HG02763 (cell line): ENCODE data around the gene LY6G6D.

Experiments
- ATAC-seq: cut with Tn5 transposase; IDR thresholded peaks from one replicate; pipeline ENCODE4 v1.9.1; 2021; ENCODE audit warnings: mild to moderate bottlenecking, moderate library complexity; ENCODE audit not compliant: unreplicated experiment

LY6G6D gene

DNA sequence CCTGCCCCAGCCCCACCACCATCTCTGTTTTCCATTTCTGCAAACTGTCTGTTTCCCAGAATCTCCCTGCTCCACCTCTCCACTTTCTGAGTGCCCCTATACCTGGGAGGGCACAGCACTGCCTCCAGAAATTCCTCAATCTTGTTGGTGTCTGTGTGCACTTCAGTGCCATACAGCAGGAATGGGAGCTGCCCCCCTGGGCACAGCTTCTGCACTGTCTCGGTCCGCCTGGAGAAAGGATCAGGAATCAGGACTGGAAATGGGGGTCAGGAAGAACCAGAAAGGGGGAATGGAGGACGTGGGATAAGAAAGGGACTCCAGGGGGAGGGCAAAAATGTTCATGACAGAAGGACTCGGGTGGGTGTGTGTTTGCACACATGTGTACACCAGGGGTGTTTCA is 18.6 kb downstream of the LY6G6D start:
- no peak for ATAC-seq

DNA sequence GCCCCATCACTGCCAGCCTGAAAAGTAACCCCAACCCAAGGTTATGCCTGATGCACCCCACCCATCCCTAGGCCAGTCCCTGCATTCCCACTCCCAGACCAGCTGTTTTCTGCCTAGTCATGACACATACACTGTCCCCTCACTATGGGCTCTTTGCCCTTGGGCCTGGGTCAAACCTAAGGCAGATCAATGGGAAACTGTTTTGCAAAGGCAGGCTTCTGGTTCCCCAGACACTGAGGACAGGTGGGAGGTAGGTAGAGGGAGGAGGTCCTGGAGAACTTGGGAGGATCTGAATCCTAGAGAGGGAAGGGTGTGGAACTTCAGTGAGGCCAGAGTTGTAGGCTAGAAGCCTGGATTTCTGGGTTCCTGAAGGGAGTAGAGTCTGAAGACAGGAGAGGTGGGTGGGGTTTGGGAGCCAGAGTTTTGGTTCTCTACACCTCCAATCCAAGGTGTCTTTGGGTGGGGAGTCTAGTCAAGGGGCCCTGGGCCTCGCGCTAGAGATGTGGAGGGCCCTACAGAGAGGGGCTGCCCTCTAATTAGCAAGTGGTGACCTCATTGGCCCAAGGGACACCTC is 19.2 kb downstream of the LY6G6D start:
- ATAC-seq: no peak

DNA sequence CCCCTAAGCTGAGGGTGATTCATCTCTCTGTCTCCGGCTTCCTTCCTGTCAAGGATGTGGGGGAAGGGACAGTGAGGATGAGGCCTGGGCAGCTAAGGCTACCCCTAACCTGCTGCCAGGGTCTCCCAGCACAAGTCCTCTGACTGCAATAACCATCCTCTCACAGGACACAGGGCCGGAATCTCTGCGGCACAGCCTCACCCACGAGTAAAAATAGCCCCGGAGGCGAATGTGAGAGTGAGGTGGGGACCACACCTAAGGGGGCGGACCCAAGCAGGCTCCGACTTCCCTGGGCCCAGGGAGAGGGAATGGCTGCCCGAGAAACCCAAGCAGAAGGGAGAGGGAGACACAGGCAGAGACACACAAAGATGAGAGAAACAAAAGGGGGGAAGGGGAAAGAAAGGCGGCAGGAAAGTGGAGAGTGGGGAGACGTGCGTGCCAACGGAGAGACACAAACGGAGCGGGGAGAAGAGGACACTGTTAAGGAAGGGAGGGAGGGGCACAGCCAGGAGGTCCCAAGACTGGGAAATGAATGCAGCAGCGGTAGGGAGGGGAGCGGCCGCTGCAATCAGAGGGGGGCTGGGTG is 19.8 kb downstream of the LY6G6D start:
- no peak for ATAC-seq

DNA sequence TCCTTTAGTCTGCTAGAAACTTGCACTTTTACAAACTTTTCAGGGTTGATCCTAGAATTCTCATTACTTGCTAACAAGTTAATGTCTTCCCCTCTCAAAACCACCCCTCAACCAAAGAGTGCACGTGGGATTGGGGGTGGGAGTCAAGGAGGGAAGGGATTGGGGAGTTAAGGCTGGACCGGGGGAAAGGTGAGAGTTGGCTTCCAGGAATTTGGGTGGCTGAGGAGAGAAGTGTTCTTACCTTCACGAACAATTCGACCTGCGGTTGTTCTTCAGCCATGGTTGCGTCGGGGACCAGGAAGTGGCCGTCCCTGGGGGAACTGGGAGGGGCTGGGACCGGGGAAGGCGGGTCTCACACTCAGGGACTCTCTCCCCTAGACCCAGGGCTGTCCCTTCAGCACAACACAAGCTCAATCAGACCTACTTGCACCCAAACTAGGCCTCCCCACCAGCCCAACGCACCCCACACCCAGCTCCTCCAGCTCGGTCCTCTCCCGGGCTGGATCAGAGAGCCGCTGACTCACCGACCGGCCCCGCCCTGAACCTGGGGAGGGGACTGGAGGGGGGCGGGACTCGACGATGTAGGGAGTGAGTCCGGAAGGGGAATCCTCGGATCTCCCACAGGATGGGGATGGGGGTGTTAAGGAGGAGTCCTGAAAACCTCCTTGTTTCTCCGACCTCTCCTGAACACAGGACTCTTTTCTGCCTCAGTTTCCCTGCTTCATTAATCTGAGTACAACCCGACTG is 21.0 kb downstream of the LY6G6D start, which contains the start of gene CLIC1:
TSS of gene CLIC1 (minus strand) at position 510 of the 747 bp plus-strand sequence. CDS start at position 280, 230 bp downstream.
- ATAC-seq: peak; percentile 18

DNA sequence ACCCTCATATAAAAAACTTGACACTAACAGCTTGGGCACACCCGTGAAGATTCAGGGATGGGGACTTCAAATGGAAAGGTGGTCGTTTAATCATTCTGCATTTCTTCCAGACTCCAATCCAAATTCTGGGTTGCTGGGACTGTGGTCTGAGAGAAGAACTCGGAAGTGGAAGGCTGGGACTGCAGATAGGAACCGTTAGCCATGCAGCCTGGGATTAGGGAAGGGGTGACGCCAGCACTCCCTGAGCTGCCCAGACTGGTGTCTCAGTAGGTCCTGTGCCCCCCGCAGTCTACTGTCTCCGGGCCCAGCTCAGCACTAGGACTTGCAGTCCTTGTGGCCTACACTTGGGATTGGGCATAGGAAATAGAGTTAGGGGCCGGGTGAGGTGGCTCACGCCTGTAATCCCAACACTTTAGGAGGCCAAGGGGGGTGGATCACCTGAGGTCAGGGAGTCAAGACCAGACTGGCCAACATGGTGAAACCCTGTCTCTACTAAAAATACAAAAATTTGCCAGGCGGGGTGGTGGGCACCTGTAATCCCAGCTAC is 21.7 kb downstream of the LY6G6D start:
- ATAC-seq: no peak

DNA sequence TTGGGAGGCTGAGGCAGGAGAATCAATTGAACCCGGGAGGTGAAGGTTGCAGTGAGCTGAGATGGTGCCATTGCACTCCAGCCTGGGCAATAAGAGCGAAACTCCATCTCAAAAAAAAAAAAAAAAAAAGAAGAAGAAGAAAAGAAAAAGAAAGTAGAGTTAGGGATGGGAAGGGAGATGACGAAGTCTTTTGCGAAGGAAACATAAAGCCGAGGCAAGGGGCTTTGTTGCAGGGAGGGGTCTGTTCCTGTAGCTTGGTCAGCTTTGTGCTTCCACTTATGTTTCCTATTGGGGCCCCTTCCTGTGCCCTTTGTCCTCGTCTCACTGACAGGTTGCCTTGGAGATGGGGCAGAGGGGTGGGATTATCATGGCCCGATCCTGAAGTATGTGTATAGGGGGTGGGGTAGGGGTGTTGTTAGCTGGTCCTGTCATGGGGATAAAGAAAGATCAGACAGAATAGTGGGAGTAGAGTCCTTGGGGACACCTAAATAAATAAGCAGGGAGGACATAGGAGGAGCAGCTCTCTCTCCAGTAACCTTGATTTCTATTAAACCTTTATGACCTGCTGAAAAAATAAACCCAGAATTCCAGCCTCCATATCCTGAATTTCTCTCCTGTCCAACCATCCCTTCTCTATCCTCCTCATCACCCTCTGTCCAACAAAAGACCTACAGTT is 22.3 kb downstream of the LY6G6D start:
- no peak for ATAC-seq

DNA sequence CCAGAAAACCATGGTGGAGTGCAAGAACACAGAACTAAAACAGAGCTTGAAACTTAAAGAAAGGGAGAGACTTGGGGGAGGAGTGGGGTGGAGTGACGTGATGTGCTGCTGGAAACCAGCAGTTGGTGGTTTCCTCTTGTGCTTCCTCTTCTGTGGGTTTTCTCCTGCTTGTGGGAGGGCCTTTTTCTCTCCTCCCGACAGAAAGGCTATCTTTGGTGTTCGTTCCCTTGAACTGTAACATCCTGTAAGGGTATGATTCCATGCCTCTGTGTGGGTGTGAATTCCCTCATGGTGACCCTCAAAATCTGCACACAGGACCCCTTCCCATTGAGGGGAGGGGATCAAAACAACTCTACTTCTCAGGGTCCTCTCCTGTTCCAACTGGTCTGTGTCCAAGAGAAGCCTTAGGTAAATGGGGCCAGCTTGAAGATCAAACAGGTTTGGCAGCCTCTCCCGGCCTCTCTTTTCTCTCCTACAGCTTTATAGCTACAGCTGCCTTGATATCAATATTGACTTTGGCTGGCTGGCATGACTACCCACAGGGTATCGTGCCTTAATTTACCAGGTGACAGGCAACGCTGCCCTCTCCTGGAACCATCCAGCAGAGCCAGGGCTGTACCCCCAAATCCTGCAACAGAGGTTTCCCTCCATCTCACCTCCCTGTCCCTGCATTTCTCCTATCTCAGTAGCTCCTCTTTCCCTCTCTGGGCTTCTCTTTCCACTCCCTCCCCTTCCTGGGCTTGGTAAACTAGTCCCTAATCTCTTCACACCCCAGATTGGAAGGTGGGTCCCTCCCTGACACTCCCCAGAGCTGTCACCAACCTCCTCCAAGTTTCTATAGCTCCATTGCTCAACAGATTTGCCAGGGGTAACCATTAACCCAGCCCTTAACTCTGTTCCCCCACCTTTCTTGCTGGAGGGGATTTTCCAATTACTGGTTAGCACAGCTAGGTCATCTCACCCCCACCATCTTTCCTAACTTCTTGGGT is 23.1 kb downstream of the LY6G6D start:
- ATAC-seq: peak; percentile 18

DNA sequence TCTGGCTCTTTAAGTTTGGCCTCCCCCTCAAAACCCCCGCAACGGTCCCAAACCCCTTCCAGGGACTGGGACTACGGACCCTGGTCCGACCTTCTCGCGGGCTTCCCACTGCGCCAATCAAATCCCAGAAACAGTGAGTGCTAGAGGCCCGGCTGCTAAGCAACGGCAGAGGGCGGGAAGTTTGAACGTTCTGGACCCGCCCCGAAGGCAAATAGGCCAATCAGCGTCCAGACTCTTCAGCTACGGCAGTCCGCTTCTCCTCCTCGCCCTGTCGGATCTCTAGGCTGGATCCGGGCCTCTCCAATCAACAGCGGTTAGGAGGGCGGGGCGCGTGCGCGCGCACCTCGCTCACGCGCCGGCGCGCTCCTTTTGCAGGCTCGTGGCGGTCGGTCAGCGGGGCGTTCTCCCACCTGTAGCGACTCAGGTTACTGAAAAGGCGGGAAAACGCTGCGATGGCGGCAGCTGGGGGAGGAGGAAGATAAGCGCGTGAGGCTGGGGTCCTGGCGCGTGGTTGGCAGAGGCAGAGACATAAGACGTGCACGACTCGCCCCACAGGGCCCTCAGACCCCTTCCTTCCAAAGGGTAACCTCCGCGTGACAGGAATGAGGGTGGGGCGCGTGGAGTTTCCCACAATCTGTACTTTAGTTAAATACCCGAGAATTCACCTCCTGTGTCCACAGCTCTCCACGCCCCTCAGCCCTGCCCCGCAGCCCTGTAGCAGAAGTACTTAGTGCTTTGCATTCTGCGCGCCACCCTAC is 24.7 kb downstream of the LY6G6D start, which contains the start of gene MSH5:
TSS of gene MSH5 (plus strand) at position 367 of the 758 bp plus-strand sequence. CDS start 462 bp downstream, outside the sequence.
- peak; percentile 77 for ATAC-seq

DNA sequence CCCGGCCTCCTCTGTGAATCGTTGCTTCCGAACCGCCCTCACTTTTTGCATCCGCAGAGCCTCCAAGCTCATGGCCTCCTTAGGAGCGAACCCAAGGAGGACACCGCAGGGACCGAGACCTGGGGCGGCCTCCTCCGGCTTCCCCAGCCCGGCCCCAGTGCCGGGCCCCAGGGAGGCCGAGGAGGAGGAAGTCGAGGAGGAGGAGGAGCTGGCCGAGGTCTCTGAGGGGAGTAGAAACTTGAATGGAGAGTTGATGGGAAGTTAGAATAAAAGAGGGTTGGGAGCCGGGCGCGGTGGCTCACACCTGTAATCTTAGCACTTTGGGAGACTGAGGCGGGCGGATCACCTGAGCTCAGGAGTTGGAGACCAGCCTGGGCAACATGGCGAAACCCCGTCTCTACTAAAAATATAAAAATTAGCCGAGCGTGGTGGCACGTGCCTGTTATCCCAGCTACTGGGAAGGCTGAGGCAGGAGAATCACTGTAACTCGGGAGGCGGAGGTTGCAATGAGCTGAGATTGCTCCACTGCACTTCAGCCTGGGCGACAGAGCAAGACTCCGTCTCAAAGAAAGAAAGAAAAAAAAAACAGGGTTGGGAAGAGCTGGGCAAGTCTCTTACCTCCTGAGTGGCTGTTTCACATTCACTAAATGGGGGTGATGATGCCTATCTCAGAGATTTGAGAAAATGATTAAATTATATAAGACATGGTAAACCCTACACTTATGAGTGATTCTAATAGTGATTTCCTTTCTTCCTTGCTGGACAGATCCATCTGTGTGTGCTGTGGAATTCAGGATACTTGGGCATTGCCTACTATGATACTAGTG is 25.5 kb downstream of the LY6G6D start:
- ATAC-seq: no peak

DNA sequence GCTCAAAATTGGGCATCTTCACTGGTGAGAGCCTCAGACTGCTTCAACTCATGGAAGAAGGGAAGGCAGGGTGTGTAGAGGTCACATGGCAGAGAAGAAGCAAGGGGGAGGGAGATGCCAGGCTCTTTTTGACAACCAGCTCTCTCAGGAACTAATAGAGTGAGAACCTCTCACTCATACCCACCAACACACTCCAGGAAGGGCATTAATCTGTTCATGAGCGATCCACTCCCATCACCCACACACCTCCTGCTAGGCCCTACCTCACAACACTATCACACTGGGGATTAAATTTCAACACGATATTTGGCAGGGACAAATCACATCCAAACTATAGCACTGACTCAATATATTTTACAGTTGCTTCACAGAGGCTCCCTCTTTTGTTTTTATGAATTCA is 26.7 kb downstream of the LY6G6D start:
- ATAC-seq: no peak

DNA sequence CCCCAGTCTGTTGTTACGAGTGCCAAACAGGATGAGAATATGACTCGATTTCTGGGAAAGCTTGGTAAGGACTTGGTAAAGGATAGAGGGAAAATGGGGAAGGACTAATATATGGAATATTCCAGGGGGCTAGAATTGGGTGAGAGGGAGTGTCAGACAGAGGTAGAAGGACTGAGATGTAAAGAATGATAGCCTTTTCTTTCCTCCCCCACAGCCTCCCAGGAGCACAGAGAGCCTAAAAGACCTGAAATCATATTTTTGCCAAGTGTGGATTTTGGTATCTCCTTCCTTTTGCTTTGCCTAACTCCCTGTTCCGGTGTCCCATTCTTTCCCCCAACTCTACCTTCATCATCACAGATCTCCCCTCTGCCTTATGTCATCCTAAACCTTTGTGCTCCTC is 27.7 kb downstream of the LY6G6D start:
- no peak for ATAC-seq

DNA sequence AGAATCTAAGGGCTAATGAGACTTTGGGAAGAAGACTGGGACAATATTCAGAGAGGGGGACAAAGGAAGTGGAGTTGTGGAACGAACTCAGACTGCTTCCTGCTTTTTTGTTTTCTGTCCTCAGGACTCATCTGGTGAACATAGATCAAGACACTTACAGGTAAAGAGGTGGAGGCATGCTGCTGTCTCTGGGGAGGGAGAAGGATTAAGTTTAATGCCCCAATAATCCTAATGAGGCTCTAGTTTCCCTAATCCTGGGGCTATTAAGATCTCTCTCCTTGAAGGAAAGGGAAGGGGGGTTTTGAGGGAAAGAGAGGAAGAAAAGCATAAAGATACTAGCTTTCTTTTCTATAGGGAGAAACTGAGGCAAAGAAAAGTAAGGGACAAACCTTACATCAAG is 29.3 kb downstream of the LY6G6D start:
- ATAC-seq: no peak

DNA sequence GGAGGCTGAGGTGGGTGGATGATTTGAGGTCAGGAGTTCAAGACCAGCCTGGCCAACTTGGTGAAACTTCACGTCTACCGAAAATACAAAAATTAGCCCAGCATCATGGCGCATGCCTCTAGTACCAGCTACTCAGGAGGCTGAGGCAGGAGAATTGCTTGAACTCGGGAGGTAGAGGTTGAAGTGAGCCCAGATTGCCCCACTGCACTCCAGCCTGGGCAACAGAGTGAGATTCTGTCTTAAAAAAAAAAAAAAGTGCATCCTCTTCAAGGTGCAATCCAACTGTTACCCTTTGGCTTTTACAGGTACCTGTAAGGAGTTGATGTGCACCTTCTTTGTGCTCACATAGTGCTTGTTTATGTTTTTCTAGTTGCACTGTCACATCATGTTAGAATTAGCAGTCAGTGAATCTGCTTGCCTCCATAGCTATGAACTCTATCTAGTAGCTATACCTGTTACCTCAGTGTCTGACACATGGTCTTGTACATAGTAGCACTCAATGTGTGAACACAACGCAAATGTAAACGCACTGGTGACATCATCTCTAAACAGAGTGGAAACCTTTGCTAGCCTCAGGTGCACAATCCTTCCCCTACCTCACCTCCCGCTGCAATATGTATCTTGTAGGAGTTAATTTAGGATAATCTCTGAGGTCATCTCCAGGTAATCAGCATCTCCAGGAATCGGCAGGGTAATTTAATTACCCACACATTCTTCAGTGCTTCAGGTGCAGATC is 34.3 kb downstream of the LY6G6D start:
- ATAC-seq: no peak

DNA sequence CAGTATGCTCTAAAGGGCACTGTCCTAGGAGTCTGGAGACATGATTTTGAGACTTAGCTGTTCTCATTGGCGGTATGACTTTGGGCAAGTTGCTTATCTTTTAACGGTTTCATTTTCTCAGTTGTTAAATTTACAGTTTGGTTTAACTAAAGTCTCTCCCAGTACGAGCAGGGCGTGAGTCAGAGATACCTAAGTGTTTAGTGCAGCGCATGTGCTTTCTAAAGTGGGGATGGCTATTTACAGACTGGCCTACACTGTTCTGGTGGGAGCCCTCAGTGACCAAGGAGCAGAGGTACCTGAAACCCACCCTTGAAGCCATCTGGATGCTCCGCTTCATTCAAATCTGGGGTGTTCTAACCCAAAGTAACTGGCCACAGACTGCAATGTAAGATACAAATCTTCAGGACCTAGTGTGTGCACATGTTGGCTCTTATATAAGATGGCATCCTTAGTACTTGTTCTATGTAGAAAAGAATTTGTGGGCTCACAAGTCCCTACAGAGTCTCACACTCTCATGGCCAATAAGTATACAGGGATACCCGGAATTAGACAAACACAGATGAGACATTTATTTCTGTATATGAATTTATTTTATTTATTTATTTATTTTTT is 35.4 kb downstream of the LY6G6D start:
- ATAC-seq: no peak

DNA sequence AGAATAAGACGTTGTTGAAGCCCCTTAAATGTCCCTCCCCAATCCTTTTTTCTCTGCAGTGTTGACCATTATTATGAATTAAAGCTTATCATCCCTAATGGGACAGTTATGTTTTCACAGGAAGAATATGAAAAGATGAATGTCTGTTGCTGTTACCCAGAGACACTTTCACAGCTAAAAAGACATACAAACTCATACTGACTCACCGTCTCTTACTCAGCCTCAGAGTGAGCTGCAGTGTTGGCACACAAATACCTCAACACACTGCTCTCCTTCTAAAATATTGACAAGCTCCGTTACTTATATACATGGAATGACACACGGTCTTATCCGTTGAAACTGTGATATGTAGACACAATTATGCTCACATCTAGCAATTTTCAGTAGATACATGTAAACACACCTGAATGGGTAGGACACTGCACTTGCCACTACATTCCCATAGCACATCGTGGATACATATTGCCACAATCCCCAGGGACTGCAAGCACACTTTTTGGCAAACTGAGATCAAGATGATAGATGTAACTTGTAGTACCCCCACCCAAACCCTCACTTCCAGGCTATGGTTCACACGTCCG is 37.7 kb downstream of the LY6G6D start:
- ATAC-seq: no peak

DNA sequence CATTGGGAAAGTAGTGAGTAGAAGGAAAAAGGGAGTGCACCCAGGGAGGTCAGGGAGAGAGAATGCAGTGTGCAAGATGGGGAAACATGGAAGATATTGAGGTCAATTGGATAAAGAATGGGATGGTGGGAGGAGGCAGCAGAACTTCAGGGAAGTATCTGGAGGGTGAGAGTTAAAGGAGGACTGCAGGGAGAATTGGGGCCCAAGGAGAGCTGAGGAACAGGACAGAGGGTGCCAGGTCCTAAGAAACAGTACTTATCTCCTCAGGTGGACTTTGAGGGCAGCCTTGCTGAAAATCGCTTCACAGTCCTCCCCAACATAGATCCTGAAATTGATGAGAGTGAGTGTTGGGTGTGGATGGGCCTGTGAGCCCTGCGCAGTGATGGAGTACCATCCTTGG is 43.1 kb downstream of the LY6G6D start:
- no peak for ATAC-seq

DNA sequence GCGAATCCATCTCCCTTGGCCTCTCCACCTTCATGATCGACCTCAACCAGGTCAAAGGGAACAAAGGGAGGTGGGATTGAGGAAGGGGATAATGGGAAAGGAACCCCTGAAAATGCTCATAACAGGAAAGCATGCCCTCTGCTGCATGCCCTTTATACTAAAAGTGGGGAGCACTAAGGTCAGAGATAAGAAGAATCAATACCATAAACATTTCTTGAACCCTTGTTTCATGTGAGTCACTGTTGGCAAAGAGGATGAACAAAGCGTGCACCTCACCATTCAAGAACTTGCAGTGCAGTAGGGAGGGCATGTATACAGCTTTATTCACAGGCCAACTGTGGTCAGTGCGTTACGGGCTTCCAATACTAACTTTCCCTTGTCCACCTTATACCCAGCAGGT is 45.6 kb downstream of the LY6G6D start:
- ATAC-seq: no peak
